Nephron progenitor cell (in vitro differentiated cells): ENCODE measurements around the gene NLGN2.
A peak's percentile ranks its signal among the peaks of the same experiment; 100 is the strongest.

ENCODE experiments used
- DNase-seq: peaks from one replicate; pipeline ENCODE4 v3.0.0; 2021
- H3K27ac Mint-ChIP-seq: 2 replicates; pipeline ENCODE4 v1.8.0; 2021; ENCODE audit warnings: mild to moderate bottlenecking, moderate library complexity, mixed read lengths
- H3K27me3 Mint-ChIP-seq: 2 replicates; pipeline ENCODE4 v1.8.0; 2021; ENCODE audit warnings: mild to moderate bottlenecking, low read depth, mixed read lengths; ENCODE audit not compliant: poor library complexity
- H3K36me3 Mint-ChIP-seq: 2 replicates; pipeline ENCODE4 v1.8.0; 2021; ENCODE audit warnings: low read depth, mixed read lengths
- H3K4me1 Mint-ChIP-seq: 2 replicates; pipeline ENCODE4 v1.8.0; 2021; ENCODE audit warnings: mixed read lengths
- H3K4me3 Mint-ChIP-seq: 2 replicates; pipeline ENCODE4 v1.8.0; 2021; ENCODE audit warnings: mild to moderate bottlenecking, moderate library complexity, mixed read lengths
- H3K9me3 Mint-ChIP-seq: 2 replicates; pipeline ENCODE4 v1.8.0; 2021; ENCODE audit warnings: mild to moderate bottlenecking, moderate library complexity, mixed read lengths
- CTCF ChIP-seq: fragments of 200-600 bp; sonication (generic); IDR thresholded peaks from 2 replicates; pipeline ENCODE4 v1.5.0; 2021; ENCODE audit warnings: antibody characterized with exemption

NLGN2 gene

GRCh38 chr17:7468804-7469389 is 61.3 kb downstream of the NLGN2 start:
- peak overlapping the region; percentile 19 for H3K4me3 Mint-ChIP-seq
- H3K27me3 Mint-ChIP-seq = peaks cover 2% of the 10 kb centered on the region
- no peak for DNase-seq
- H3K4me1 Mint-ChIP-seq = peaks cover 44% of the 10 kb centered on the region
- peaks cover 14% of the 10 kb centered on the region for H3K36me3 Mint-ChIP-seq
- TF ChIP-seq CTCF = no peak
- no peaks in the 10 kb centered on the region for H3K9me3 Mint-ChIP-seq
- peak overlapping the region; percentile 90 for H3K27ac Mint-ChIP-seq
